Hepatocyte (in vitro differentiated cells): ENCODE measurements around the gene PRKCI. TPM values are rescaled to one million over a fixed set of nuclear protein-coding genes. Genes with fewer than 3 reads are reported as not detected.

ENCODE experiments used
- DNase-seq: peaks from one replicate; pipeline ENCODE4 v3.0.0-alpha.2; 2016; ENCODE audit warnings: low spot score
- H2AFZ ChIP-seq: fragments of 200-600 bp; sonication (generic); 2 replicates; pipeline ENCODE4 v1.6.0; 2016; ENCODE audit warnings: antibody characterized with exemption, mild to moderate bottlenecking
- H3K27ac ChIP-seq: fragments of 200-600 bp; sonication (generic); 2 replicates; pipeline ENCODE4 v1.5.1; 2016; ENCODE audit warnings: mild to moderate bottlenecking
- H3K27me3 ChIP-seq: fragments of 200-600 bp; sonication (generic); 2 replicates; pipeline ENCODE4 v1.6.1; 2016
- H3K36me3 ChIP-seq: fragments of 200-600 bp; sonication (generic); replicated peaks from 2 replicates; pipeline ENCODE4 v1.5.1; 2016; ENCODE audit warnings: low read depth; ENCODE audit not compliant: insufficient read depth
- H3K4me1 ChIP-seq: fragments of 200-600 bp; sonication (generic); 2 replicates; pipeline ENCODE4 v1.5.1; 2016; ENCODE audit warnings: mild to moderate bottlenecking, moderate library complexity; ENCODE audit not compliant: insufficient read depth
- H3K4me2 ChIP-seq: fragments of 200-600 bp; sonication (generic); 2 replicates; pipeline ENCODE4 v1.6.0; 2016
- H3K4me3 ChIP-seq: fragments of 200-600 bp; sonication (generic); 2 replicates; pipeline ENCODE4 v1.5.1; 2016; ENCODE audit warnings: mild to moderate bottlenecking
- H3K79me2 ChIP-seq: fragments of 200-600 bp; sonication (generic); 2 replicates; pipeline ENCODE4 v1.6.0; 2017; ENCODE audit warnings: mild to moderate bottlenecking
- H3K9me2 ChIP-seq: fragments of 200-600 bp; sonication (generic); replicated peaks from 2 replicates; pipeline ENCODE4 v1.6.0; 2017; ENCODE audit warnings: mild to moderate bottlenecking; ENCODE audit not compliant: insufficient read depth
- H3K9me3 ChIP-seq: fragments of 200-600 bp; sonication (generic); 2 replicates; pipeline ENCODE4 v1.5.1; 2016; ENCODE audit warnings: low read depth, mild to moderate bottlenecking
- H4K20me1 ChIP-seq: fragments of 200-600 bp; sonication (generic); 2 replicates; pipeline ENCODE4 v1.6.0; 2016; ENCODE audit warnings: mild to moderate bottlenecking; ENCODE audit not compliant: insufficient read depth, poor library complexity, severe bottlenecking
- CTCF ChIP-seq: fragments of 200-600 bp; sonication (generic); IDR thresholded peaks from 2 replicates; pipeline ENCODE4 v1.5.1; 2016; ENCODE audit warnings: antibody characterized with exemption, mild to moderate bottlenecking; ENCODE audit not compliant: poor library complexity
- EZH2 ChIP-seq: fragments of 200-600 bp; sonication (generic); IDR thresholded peaks from 2 replicates; pipeline ENCODE4 v1.6.1; 2016; ENCODE audit warnings: antibody characterized with exemption, mild to moderate bottlenecking, borderline replicate concordance
- EZH2phosphoT487 ChIP-seq: fragments of 200-600 bp; sonication (generic); IDR thresholded peaks from one replicate; pipeline ENCODE4 v1.6.1; 2018; ENCODE audit warnings: antibody characterized with exemption, mild to moderate bottlenecking, low read depth, moderate library complexity; ENCODE audit not compliant: unreplicated experiment, severe bottlenecking
- WGBS: methylation state at CpG from one replicate; pipeline ENCODE4 v1.1.6; 2016; ENCODE audit warnings: low lambda C conversion rate; ENCODE audit errors: missing lambda C conversion rate; 5-methylcytosine and 5-hydroxymethylcytosine counted together
- polyA plus RNA-seq: library from polyadenylated mRNA; unstranded; fragments of >200 nt; fragmentation: Nextera tagmentation; extraction: Ambion mirVana; gene quantifications from 2 replicates; pipeline ENCODE4 v1.2.1, GENCODE V29; 2016
- total RNA-seq: library from RNA; depleted of rRNA; stranded (reverse); fragments of >200 nt; gene quantifications from 2 replicates; pipeline ENCODE4 v1.2.3, GENCODE V29; 2014

Gene PRKCI
- total and polyA plus RNA-seq, 2 experiments from 2014 or later, result 28.6 to 47.3 TPM

GRCh38 chr3:170344971-170345370 is 122.7 kb downstream of the PRKCI start:
- Histone ChIP-seq H3K4me3 (no peak overlapping the region), H2AFZ (no peak overlapping the region), H3K9me2 (no peaks in the 10 kb centered on the region), H3K36me3 (no peaks in the 10 kb centered on the region), H3K4me2 (no peak overlapping the region), H3K4me1 (no peaks in the 10 kb centered on the region), H3K9me3 (no peaks in the 10 kb centered on the region), H4K20me1 (no peaks in the 10 kb centered on the region), H3K27me3 (no peaks in the 10 kb centered on the region), H3K27ac (peak overlapping the region; percentile 3), H3K79me2 (no peaks in the 10 kb centered on the region)
- WGBS, result 100% methylated on average over 4 of the region's 4 CpGs
- DNase-seq, result no peak
- TF ChIP-seq EZH2, result no peak
- TF ChIP-seq EZH2phosphoT487, result no peak
- no peak for TF ChIP-seq CTCF

- Histone ChIP-seq H3K9me3 (no peaks in the 10 kb centered on the region), H3K4me2 (no peak overlapping the region), H3K27me3 (no peaks in the 10 kb centered on the region), H2AFZ (no peak overlapping the region), H3K4me3 (no peak overlapping the region), H3K27ac (no peak overlapping the region), H3K36me3 (no peaks in the 10 kb centered on the region), H3K9me2 (no peaks in the 10 kb centered on the region), H4K20me1 (no peaks in the 10 kb centered on the region), H3K79me2 (no peaks in the 10 kb centered on the region), H3K4me1 (peaks cover 9% of the 10 kb centered on the region)
- WGBS, result 94% methylated on average over 12 of the region's 12 CpGs
- no peak for DNase-seq
- TF ChIP-seq CTCF (no peak), EZH2 (no peak), EZH2phosphoT487 (no peak)
Measured at GRCh38 chr3:170346481-170347392, 124.5 kb downstream of the PRKCI start.

GRCh38 chr3:170350515-170351413 is 128.5 kb downstream of the PRKCI start:
- TF ChIP-seq CTCF, result no peak
- TF ChIP-seq EZH2, result no peak
- TF ChIP-seq EZH2phosphoT487, result no peak
- Histone ChIP-seq H3K36me3 (no peaks in the 10 kb centered on the region), H3K4me1 (peaks cover 20% of the 10 kb centered on the region), H3K4me2 (no peak overlapping the region), H3K9me3 (no peaks in the 10 kb centered on the region), H3K4me3 (no peak overlapping the region), H3K9me2 (no peaks in the 10 kb centered on the region), H3K27me3 (no peaks in the 10 kb centered on the region), H4K20me1 (no peaks in the 10 kb centered on the region), H2AFZ (no peak overlapping the region), H3K27ac (peak overlapping the region; percentile 22), H3K79me2 (no peaks in the 10 kb centered on the region)
- 73% methylated on average over 8 of the region's 8 CpGs for WGBS
- DNase-seq, result no peak
